HEK293T (cell line): ENCODE results near the gene LHCGR.

Experiments used
- ARNT ChIP-seq: fragments of 450-650 bp; IDR thresholded peaks from 2 replicates; pipeline ENCODE4 v1.6.1; 2017; ENCODE audit warnings: mild to moderate bottlenecking
- BHLHE40 ChIP-seq: fragments of 450-650 bp; IDR thresholded peaks from 2 replicates; pipeline ENCODE4 v1.6.1; 2016; ENCODE audit warnings: mild to moderate bottlenecking, moderate library complexity, borderline replicate concordance
- CTBP1 ChIP-seq: fragments of 450-650 bp; IDR thresholded peaks from 2 replicates; pipeline ENCODE4 v1.6.1; 2016; ENCODE audit warnings: borderline replicate concordance
- ELF4 ChIP-seq: fragments of 450-650 bp; IDR thresholded peaks from 2 replicates; pipeline ENCODE4 v1.6.1; 2017; ENCODE audit warnings: antibody characterized with exemption
- FOXA1 ChIP-seq: fragments of 450-650 bp; IDR thresholded peaks from 2 replicates; pipeline ENCODE4 v1.6.1; 2016; ENCODE audit warnings: mild to moderate bottlenecking
- FOXK2 ChIP-seq: fragments of 450-650 bp; IDR thresholded peaks from 2 replicates; pipeline ENCODE4 v1.6.1; 2016; ENCODE audit warnings: mild to moderate bottlenecking
- FOXM1 ChIP-seq: fragments of 450-650 bp; IDR thresholded peaks from 2 replicates; pipeline ENCODE4 v1.6.1; 2017; ENCODE audit warnings: mild to moderate bottlenecking, borderline replicate concordance
- NFRKB ChIP-seq: fragments of 450-650 bp; IDR thresholded peaks from 2 replicates; pipeline ENCODE4 v1.6.1; 2016; ENCODE audit warnings: mild to moderate bottlenecking, moderate library complexity
- PKNOX1 ChIP-seq: fragments of 450-650 bp; IDR thresholded peaks from 2 replicates; pipeline ENCODE4 v1.6.1; 2016
- SUZ12 ChIP-seq: fragments of 450-650 bp; IDR thresholded peaks from 2 replicates; pipeline ENCODE4 v1.6.1; 2016; ENCODE audit warnings: mild to moderate bottlenecking
- TARDBP ChIP-seq: fragments of 450-650 bp; IDR thresholded peaks from 2 replicates; pipeline ENCODE4 v1.6.1; 2016

GRCh38 chr2:48771241-48772014, 15.9 kb upstream of the LHCGR start:
- TF ChIP-seq NFRKB (no peak), FOXM1 (no peak), FOXK2 (no peak), TARDBP (no peak), ARNT (no peak), BHLHE40 (no peak), CTBP1 (no peak), ELF4 (no peak), PKNOX1 (no peak), SUZ12 (no peak), FOXA1 (no peak)
